HG03565 (cell line): Measurements from ENCODE around the gene GATB.

Experiments used
- ATAC-seq: cut with Tn5 transposase; IDR thresholded peaks from one replicate; pipeline ENCODE4 v1.9.1; 2021; ENCODE audit warnings: mild to moderate bottlenecking, moderate library complexity; ENCODE audit not compliant: unreplicated experiment

The GATB gene

GRCh38 chr4:151760712-151761661 is at the start of gene GATB:
Gene GATB, minus strand, starts transcription at chr4:151761007. Its CDS starts 25 bp downstream, at chr4:151760982.
- peak; percentile 99 for ATAC-seq

- ATAC-seq: no peak
Measured at GRCh38 chr4:151810476-151810875, 49.7 kb upstream of the GATB start.

- ATAC-seq: no peak
Measured at GRCh38 chr4:151809716-151810115, 48.9 kb upstream of the GATB start.

- no peak for ATAC-seq
Measured at GRCh38 chr4:151808542-151808941, 47.7 kb upstream of the GATB start.

GRCh38 chr4:151808120-151808529 is 47.3 kb upstream of the GATB start:
- no peak for ATAC-seq

- ATAC-seq: no peak
Measured at GRCh38 chr4:151807220-151807619, 46.4 kb upstream of the GATB start.

GRCh38 chr4:151806511-151806927 is 45.7 kb upstream of the GATB start:
- no peak for ATAC-seq

- no peak for ATAC-seq
Measured at GRCh38 chr4:151804821-151805220, 44.0 kb upstream of the GATB start.

- no peak for ATAC-seq
Measured at GRCh38 chr4:151804086-151804630, 43.4 kb upstream of the GATB start.

GRCh38 chr4:151803246-151803645 is 42.4 kb upstream of the GATB start:
- ATAC-seq: no peak

GRCh38 chr4:151801547-151802516 is 41.0 kb upstream of the GATB start:
- no peak for ATAC-seq

GRCh38 chr4:151799417-151800012 is 38.7 kb upstream of the GATB start:
- no peak for ATAC-seq

GRCh38 chr4:151798678-151799416 is 38.0 kb upstream of the GATB start:
- ATAC-seq: peak; percentile 84

- no peak for ATAC-seq
Measured at GRCh38 chr4:151797853-151798252, 37.0 kb upstream of the GATB start.

GRCh38 chr4:151797131-151797530 is 36.3 kb upstream of the GATB start:
- ATAC-seq: no peak

GRCh38 chr4:151796106-151796505 is 35.3 kb upstream of the GATB start:
- no peak for ATAC-seq

- ATAC-seq: no peak
Measured at GRCh38 chr4:151792995-151793394, 32.2 kb upstream of the GATB start.

GRCh38 chr4:151792530-151792929 is 31.7 kb upstream of the GATB start:
- no peak for ATAC-seq

- no peak for ATAC-seq
Measured at GRCh38 chr4:151788021-151788420, 27.2 kb upstream of the GATB start.

- ATAC-seq: no peak
Measured at GRCh38 chr4:151786158-151786495, 25.3 kb upstream of the GATB start.
